GM12864 (cell line): ENCODE measurements around the gene GSTM3.
"Not testable (repeated sequence)": the region's sequence is repeated elsewhere in the genome, so short reads cannot be mapped to it uniquely, and the experiment has no call there.

Source experiments
- DNase-seq: peaks from one replicate; pipeline ENCODE4 v3.0.0-alpha.2; 2011; ENCODE audit warnings: low read depth
- H3K4me3 ChIP-seq: 2 replicates; pipeline ENCODE4 v1.5.1; 2011; ENCODE audit warnings: mild to moderate bottlenecking, low read depth, low read length, control low read depth
- CTCF ChIP-seq: IDR thresholded peaks from 2 replicates; pipeline ENCODE4 v1.5.1; 2011; ENCODE audit warnings: low read depth, mild to moderate bottlenecking, moderate library complexity, low read length, control low read depth, inconsistent platforms; ENCODE audit errors: missing control alignments

Gene GSTM3

GRCh38 chr1:109761227-109762038, 20.6 kb upstream of the GSTM3 start:
- DNase-seq: no peak
- TF ChIP-seq CTCF: no peak
- H3K4me3 ChIP-seq: no peak overlapping the region

- no peak for TF ChIP-seq CTCF
- H3K4me3 ChIP-seq: no peak overlapping the region
- no peak for DNase-seq
Observed at GRCh38 chr1:109760581-109761226, 19.9 kb upstream of the GSTM3 start.

- H3K4me3 ChIP-seq: no peak overlapping the region
- no peak for TF ChIP-seq CTCF
- DNase-seq: no peak
Observed at GRCh38 chr1:109759513-109760334, 18.9 kb upstream of the GSTM3 start.

GRCh38 chr1:109757936-109758786, 17.3 kb upstream of the GSTM3 start:
- no peak for DNase-seq
- no peak overlapping the region for H3K4me3 ChIP-seq
- no peak for TF ChIP-seq CTCF

GRCh38 chr1:109756848-109757521, 16.1 kb upstream of the GSTM3 start:
- DNase-seq: no peak
- no peak overlapping the region for H3K4me3 ChIP-seq
- TF ChIP-seq CTCF: no peak

GRCh38 chr1:109756325-109756724, 15.5 kb upstream of the GSTM3 start:
- DNase-seq, H3K4me3 ChIP-seq: not testable (repeated sequence)
